WERI-Rb-1 (cell line): ENCODE results near the gene ANHX.

Experiments
- DNase-seq: peaks from one replicate; pipeline ENCODE4 v3.0.0-alpha.2; 2020
- H3K27ac ChIP-seq: fragments of 250-450 bp; sonication (Bioruptor Pico); 2 replicates; pipeline ENCODE4 v1.5.1; 2020; ENCODE audit warnings: mild to moderate bottlenecking, moderate library complexity
- H3K27me3 ChIP-seq: fragments of 250-450 bp; sonication (Bioruptor Pico); 2 replicates; pipeline ENCODE4 v1.5.1; 2021; ENCODE audit warnings: mild to moderate bottlenecking, low read depth, moderate library complexity; ENCODE audit not compliant: insufficient read depth, severe bottlenecking
- H3K36me3 ChIP-seq: fragments of 250-450 bp; sonication (Bioruptor Pico); 2 replicates; pipeline ENCODE4 v1.5.1; 2020; ENCODE audit warnings: mild to moderate bottlenecking, moderate library complexity
- H3K4me3 ChIP-seq: 2 replicates; pipeline ENCODE4 v1.5.1; 2011; ENCODE audit warnings: low read depth, mild to moderate bottlenecking, control low read depth, low read length
- H3K9me3 ChIP-seq: fragments of 250-450 bp; sonication (Bioruptor Pico); 2 replicates; pipeline ENCODE4 v1.5.1; 2021; ENCODE audit warnings: mild to moderate bottlenecking, moderate library complexity; ENCODE audit not compliant: severe bottlenecking
- CTCF ChIP-seq: IDR thresholded peaks from 2 replicates; pipeline ENCODE4 v1.5.1; 2011; ENCODE audit warnings: low read depth, mild to moderate bottlenecking, control low read depth, inconsistent platforms, low read length

Gene ANHX

GRCh38 chr12:133201888-133202287 is 33.8 kb downstream of the ANHX start:
- H3K9me3 ChIP-seq: peaks cover 58% of the 10 kb centered on the region
- no peak for DNase-seq

GRCh38 chr12:133192847-133193246 is 42.8 kb downstream of the ANHX start:
- no peak for TF ChIP-seq CTCF
- no peak for DNase-seq
- Histone ChIP-seq H3K4me3 (no peak overlapping the region), H3K9me3 (peaks cover 33% of the 10 kb centered on the region), H3K36me3 (peaks cover 84% of the 10 kb centered on the region), H3K27me3 (no peaks in the 10 kb centered on the region), H3K27ac (no peak overlapping the region)

More at GRCh38 chr12:133201888-133202287, 33.8 kb downstream of the ANHX start:
- Histone ChIP-seq H3K27me3 (no peaks in the 10 kb centered on the region), H3K4me3 (no peak overlapping the region), H3K27ac (no peak overlapping the region), H3K36me3 (peaks cover 46% of the 10 kb centered on the region)
- TF ChIP-seq CTCF: no peak

- DNase-seq: no peak
- H3K4me3 ChIP-seq: no peak overlapping the region
- peaks cover 25% of the 10 kb centered on the region for H3K9me3 ChIP-seq
- H3K27me3 ChIP-seq: no peaks in the 10 kb centered on the region
- no peak for TF ChIP-seq CTCF
- no peak overlapping the region for H3K27ac ChIP-seq
- H3K36me3 ChIP-seq: peaks cover 99% of the 10 kb centered on the region
These were observed 45.5 kb downstream of the ANHX start for GRCh38 chr12:133190176-133190575.

- Histone ChIP-seq H3K36me3 (peaks cover 43% of the 10 kb centered on the region), H3K27me3 (no peaks in the 10 kb centered on the region), H3K4me3 (peak within 1 kb of the TSS; percentile 93), H3K27ac (peak within 1 kb of the TSS; percentile 91), H3K9me3 (peaks cover 28% of the 10 kb centered on the region)
- DNase-seq: peak; percentile 96
- peak; percentile 79 for TF ChIP-seq CTCF
These were observed 54.3 kb downstream of the ANHX start, which contains the start of gene ZNF268 for GRCh38 chr12:133181238-133181959. Gene ZNF268 (plus strand): TSS chr12:133181495. CDS start chr12:133181998, 503 bp downstream.

GRCh38 chr12:133180669-133181068 is 55.0 kb downstream of the ANHX start:
- Histone ChIP-seq H3K36me3 (peaks cover 36% of the 10 kb centered on the region), H3K4me3 (no peak overlapping the region), H3K27me3 (no peaks in the 10 kb centered on the region), H3K27ac (peak overlapping the region; percentile 91; the same call in 1 of the 2 replicates), H3K9me3 (peaks cover 34% of the 10 kb centered on the region)
- no peak for DNase-seq
- no peak for TF ChIP-seq CTCF
